Activated naive CD8-positive, alpha-beta T cell treated with anti-CD3 and anti-CD28 coated beads, Interleukin-2, amount 50 U/mL, for 24 hours (primary cell): Measurements from ENCODE around the gene CAV2.

ENCODE experiments used
- ATAC-seq: fragments of 150-1000 bp; cut with Tn5 transposase; one replicate; pipeline ENCODE4 v1.10.0; 2021
- DNase-seq: peaks from one replicate; pipeline ENCODE4 v3.0.0; 2021
- H3K27ac Mint-ChIP-seq: one replicate; pipeline ENCODE4 v1.8.0; 2021; ENCODE audit warnings: mild to moderate bottlenecking, mixed read lengths
- H3K27me3 Mint-ChIP-seq: one replicate; pipeline ENCODE4 v1.8.0; 2021; ENCODE audit warnings: mixed read lengths
- H3K36me3 Mint-ChIP-seq: one replicate; pipeline ENCODE4 v1.8.0; 2021; ENCODE audit warnings: low read depth, mixed read lengths
- H3K4me1 Mint-ChIP-seq: one replicate; pipeline ENCODE4 v1.8.0; 2021; ENCODE audit warnings: mixed read lengths
- H3K4me3 Mint-ChIP-seq: one replicate; pipeline ENCODE4 v1.8.0; 2021; ENCODE audit warnings: mild to moderate bottlenecking, moderate library complexity, mixed read lengths
- H3K9me3 Mint-ChIP-seq: one replicate; pipeline ENCODE4 v1.8.0; 2021; ENCODE audit warnings: mixed read lengths

CAV2 gene

DNA sequence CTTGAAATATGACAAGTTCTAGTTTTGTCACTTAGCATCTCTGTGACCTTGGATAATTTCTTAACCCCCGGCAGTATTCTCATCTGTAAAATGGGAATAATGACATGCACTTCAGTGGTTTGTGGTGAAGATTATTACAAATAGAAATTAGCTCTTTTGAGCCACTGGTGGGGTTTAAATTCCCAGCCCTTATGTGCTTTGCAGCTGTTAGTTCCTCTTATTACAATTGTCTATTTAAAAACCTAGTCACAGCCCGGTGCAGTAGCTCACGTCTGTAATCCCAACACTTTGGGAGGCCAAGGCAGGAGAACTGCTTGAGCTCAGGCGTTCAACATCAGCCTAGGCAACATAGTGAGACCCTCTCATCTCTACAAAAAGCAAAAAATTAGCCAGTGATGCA lies 55.4 kb downstream of the CAV2 start:
- no peak overlapping the region for H3K4me3 Mint-ChIP-seq
- DNase-seq = no peak

DNA sequence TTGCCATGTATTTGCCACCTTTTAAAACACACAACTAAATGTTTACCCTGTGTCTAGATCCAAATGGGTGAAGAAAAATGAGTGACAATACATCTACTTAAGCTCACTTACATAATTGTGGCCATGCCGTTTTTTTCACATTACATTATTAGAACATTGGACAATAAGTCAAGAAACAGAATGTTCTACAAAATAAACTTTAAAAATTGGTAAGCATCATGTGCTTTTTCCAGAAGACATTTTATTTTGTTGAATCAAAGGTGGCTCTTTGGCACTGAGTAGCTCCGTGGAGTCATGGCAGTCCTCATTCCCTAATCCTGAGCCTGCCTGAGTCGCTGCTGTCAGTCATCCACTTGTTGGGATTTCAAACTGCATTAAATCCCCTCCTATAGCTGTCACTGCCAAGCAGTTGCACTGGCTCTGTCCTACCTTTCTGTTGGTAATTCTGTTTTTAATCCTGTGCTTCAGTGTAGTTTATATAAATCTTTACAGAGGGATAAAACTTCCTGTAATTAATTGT lies 57.6 kb downstream of the CAV2 start:
- no peak overlapping the region for H3K4me3 Mint-ChIP-seq
- no peak for DNase-seq
- no peaks in the 10 kb centered on the region for H3K36me3 Mint-ChIP-seq
- H3K27ac Mint-ChIP-seq = no peak overlapping the region
- no peak for ATAC-seq
- H3K4me1 Mint-ChIP-seq = no peaks in the 10 kb centered on the region
- H3K9me3 Mint-ChIP-seq = peaks cover 4% of the 10 kb centered on the region
- H3K27me3 Mint-ChIP-seq = peaks cover 43% of the 10 kb centered on the region

More for the DNA sequence above, 55.4 kb downstream of the CAV2 start:
- Mint-ChIP-seq H3K9me3 (no peaks in the 10 kb centered on the region), H3K36me3 (no peaks in the 10 kb centered on the region), H3K27me3 (peaks cover 35% of the 10 kb centered on the region), H3K4me1 (no peaks in the 10 kb centered on the region), H3K27ac (no peak overlapping the region)
- ATAC-seq = no peak

DNA sequence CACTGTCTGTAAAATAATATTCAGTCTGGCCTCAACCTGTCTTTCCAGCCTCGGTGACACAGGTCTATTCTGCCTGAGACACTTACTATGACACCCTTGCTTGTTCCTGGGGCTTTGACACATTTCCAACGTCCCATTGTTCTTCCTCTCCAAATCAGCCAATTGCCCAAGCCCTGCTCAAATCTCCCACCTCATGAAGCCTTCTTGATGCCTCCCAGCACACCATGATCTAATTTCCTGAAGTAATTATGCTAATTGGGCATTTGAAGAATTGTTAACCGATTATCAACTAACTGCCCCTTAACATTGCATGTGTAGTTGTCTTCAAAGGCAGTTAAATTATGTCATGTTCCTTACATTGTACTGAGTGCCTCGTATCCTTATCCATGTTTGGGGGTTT lies 58.4 kb downstream of the CAV2 start:
- Mint-ChIP-seq H3K9me3 (peaks cover 4% of the 10 kb centered on the region), H3K4me1 (no peaks in the 10 kb centered on the region), H3K36me3 (no peaks in the 10 kb centered on the region), H3K4me3 (no peak overlapping the region), H3K27me3 (peaks cover 48% of the 10 kb centered on the region), H3K27ac (no peak overlapping the region)
- no peak for ATAC-seq
- no peak for DNase-seq
